Measurements from ENCODE around the gene HTT-AS. TPM values are rescaled to one million over a fixed set of nuclear protein-coding genes. Genes with fewer than 3 reads are reported as not detected.
"Not testable (repeated sequence)": the region's sequence is repeated elsewhere in the genome, so short reads cannot be mapped to it uniquely, and the experiment has no call there.

The HTT-AS gene
- not detected for polyA plus RNA-seq (2013, experiment 1 of 2; ENCODE audit: insufficient read length)
- not detected for polyA plus RNA-seq (2013, experiment 2 of 2; ENCODE audit: insufficient read length)

GRCh38 chr4:3074078-3074845 is at the start of gene HTT-AS, which contains the start of gene HTT:
Gene HTT-AS, minus strand, starts transcription at chr4:3074538.
Gene HTT, plus strand, starts transcription at chr4:3074681. Its CDS starts 145 bp downstream, at chr4:3074826.
- DNase-seq, result peak; percentile 95

- no peak for DNase-seq
Measured at GRCh38 chr4:3123181-3123671, 48.9 kb upstream of the HTT-AS start.

GRCh38 chr4:3122081-3122563 is 47.8 kb upstream of the HTT-AS start:
- DNase-seq, result peak; percentile 16

GRCh38 chr4:3121596-3121995 is 47.3 kb upstream of the HTT-AS start:
- DNase-seq, result no peak

GRCh38 chr4:3121110-3121509 is 46.8 kb upstream of the HTT-AS start:
- DNase-seq, result no peak

- no peak for DNase-seq
Measured at GRCh38 chr4:3119464-3119863, 45.1 kb upstream of the HTT-AS start.

GRCh38 chr4:3118312-3118711 is 44.0 kb upstream of the HTT-AS start:
- DNase-seq, result no peak

- no peak for DNase-seq
Measured at GRCh38 chr4:3116955-3117354, 42.6 kb upstream of the HTT-AS start.

GRCh38 chr4:3115637-3116270 is 41.4 kb upstream of the HTT-AS start:
- DNase-seq, result no peak

- no peak for DNase-seq
Measured at GRCh38 chr4:3114377-3114776, 40.0 kb upstream of the HTT-AS start.

- no peak for DNase-seq
Measured at GRCh38 chr4:3112609-3113469, 38.5 kb upstream of the HTT-AS start.

- no peak for DNase-seq
Measured at GRCh38 chr4:3112201-3112600, 37.9 kb upstream of the HTT-AS start.

GRCh38 chr4:3111461-3111860 is 37.1 kb upstream of the HTT-AS start:
- peak; percentile 25 for DNase-seq

- no peak for DNase-seq
Measured at GRCh38 chr4:3108211-3108610, 33.9 kb upstream of the HTT-AS start.

GRCh38 chr4:3107691-3108121 is 33.4 kb upstream of the HTT-AS start:
- no peak for DNase-seq

- DNase-seq, result no peak
Measured at GRCh38 chr4:3107271-3107670, 32.9 kb upstream of the HTT-AS start.

GRCh38 chr4:3106339-3107186 is 32.2 kb upstream of the HTT-AS start:
- peak; percentile 89 for DNase-seq

- no peak for DNase-seq
Measured at GRCh38 chr4:3098346-3098745, 24.0 kb upstream of the HTT-AS start.

- no peak for DNase-seq
Measured at GRCh38 chr4:3096202-3096601, 21.9 kb upstream of the HTT-AS start.

GRCh38 chr4:3094701-3095100 is 20.4 kb upstream of the HTT-AS start:
- DNase-seq, result not testable (repeated sequence)

GRCh38 chr4:3091464-3091863 is 17.1 kb upstream of the HTT-AS start:
- no peak for DNase-seq

Measured in fibroblast of skin of scalp (primary cell).